GM18907 (cell line): ENCODE measurements around the gene L2HGDH.
"Not testable (repeated sequence)": the region's sequence is repeated elsewhere in the genome, so short reads cannot be mapped to it uniquely, and the experiment has no call there.

Experiments used
- ATAC-seq: cut with Tn5 transposase; IDR thresholded peaks from one replicate; pipeline ENCODE4 v1.9.1; 2021; ENCODE audit warnings: mild to moderate bottlenecking, moderate library complexity; ENCODE audit not compliant: unreplicated experiment

L2HGDH gene

GRCh38 chr14:50340045-50340444, 28.0 kb upstream of the L2HGDH start:
- ATAC-seq = no peak

DNA sequence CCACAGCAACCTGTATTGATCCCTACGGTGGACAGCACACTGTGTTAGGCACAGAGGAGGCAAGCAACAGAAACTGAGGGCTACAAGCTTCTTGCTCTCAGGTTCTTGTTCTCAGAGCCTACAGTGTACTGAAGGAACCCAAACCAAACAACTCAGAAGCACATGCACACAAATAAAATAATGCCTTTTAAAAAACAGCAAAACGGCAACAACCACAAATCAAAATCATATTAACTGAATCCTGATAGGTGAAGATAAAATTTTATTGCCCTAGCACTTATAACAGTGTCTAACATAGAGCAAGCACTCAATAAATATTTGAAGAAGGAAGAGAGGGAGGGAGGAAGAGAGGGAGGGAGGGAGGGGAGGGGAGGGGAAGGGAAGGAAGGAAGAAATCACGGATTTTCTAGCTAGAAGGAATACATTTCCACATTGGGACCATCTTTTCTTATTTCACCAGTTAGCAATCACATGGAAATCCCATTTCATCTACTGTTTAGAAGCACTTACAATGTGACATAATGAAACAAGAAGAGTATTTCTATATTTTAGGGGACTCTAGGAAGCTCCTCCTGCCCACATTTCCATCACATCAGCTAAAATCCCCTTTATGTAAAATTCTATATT, 27.3 kb upstream of the L2HGDH start:
- ATAC-seq = no peak

- no peak for ATAC-seq
Measured at GRCh38 chr14:50338587-50338986, 26.6 kb upstream of the L2HGDH start.

DNA sequence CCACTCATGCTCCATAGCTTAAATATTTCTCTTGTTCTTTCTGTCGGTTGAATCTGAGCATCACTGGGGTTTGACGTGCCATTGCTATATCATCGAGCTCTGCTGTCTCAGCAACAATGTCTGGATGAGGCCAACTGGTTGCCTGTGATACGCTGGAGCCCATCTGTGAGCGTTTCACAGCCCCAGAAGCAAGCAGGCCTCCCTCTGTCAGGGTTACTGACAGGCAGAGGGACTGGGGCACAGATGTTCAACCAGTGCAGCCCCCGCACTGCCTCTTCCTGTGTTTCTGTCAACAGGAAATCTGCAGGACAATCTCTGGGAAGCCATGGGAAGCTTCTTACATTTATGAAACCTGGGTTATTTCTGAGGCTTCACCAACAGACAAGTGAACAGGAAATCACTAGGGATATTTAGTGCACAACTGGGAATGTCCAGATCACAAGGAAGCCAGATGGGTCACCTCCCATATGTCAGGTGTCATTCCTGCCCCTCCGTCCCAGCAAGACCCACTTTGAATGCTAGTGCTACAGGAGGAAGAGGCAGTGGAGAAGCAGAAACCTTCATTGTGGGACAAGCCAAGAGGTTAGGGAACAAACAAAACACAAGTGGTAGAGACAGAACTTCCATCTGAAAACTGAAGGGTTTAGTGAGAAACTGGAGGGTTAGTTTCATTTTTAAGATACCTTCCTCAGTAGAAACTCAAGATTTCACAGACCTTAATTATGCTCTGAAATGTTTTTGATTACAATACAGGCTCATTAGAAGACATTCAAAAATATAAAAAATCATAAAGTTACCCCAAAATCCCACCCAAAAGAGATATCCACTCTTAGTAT, 24.2 kb upstream of the L2HGDH start:
- ATAC-seq = peak; percentile 54

- no peak for ATAC-seq
Measured at GRCh38 chr14:50335389-50335788, 23.4 kb upstream of the L2HGDH start.

DNA sequence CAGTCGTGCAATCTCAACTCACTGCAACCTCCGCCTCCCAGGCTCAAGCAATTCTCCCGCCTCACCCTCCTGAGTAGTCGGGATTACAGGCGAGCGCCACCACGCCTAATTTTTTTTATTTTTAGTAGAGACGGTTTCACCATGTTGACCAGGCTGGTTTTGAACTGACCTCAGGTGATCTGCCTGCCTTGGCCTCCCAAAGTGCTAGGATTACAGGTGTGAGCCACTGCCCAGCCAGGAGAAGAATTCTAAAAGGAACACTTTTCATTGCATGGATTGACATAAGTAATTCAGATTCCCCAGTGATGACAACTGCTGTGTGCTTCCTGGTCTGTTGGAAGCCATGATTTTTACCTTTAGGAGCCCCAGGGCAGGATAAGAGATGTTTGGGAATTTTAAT, 22.2 kb upstream of the L2HGDH start:
- no peak for ATAC-seq

DNA sequence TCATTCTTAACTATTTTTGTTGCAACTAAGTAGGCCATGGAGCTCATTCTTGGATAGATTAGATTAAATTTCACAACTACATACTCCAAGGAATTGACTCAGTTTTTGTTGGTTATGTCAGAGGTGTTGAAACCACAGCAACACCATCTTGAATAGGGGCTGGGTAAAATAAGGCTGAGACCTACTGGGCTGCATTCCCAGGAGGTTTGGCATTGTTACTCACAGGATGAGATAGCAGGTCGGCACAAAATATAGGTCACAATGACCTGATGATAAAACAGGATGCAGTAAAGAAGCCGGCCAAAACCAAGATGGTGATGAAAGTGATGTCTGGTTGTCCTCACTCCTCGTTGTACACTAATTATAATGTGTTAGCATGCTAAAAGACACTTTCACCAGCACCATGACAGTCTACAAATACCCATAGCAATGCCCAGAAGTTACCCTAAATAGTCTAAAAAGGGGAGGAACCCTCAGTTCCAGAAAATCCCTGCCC, 21.0 kb upstream of the L2HGDH start:
- no peak for ATAC-seq

DNA sequence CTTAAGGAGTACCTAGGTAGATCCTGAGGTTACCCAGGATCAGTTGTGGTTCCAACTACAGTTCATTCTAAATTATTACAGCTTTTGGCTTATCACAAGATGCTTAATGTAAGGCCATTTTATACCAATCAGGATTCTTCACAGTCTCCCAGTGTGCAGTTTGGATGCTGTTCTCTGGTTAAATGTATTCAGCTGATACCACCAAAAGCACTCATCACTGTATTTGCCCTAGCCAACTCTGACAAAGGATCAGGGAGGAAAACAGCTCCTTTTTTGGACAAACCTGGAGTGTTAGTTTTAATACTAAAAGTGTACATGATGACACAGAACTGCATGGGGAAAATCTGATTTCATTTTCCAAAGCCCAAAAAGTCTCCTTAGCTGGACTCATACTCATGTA, 19.6 kb upstream of the L2HGDH start:
- ATAC-seq = no peak

DNA sequence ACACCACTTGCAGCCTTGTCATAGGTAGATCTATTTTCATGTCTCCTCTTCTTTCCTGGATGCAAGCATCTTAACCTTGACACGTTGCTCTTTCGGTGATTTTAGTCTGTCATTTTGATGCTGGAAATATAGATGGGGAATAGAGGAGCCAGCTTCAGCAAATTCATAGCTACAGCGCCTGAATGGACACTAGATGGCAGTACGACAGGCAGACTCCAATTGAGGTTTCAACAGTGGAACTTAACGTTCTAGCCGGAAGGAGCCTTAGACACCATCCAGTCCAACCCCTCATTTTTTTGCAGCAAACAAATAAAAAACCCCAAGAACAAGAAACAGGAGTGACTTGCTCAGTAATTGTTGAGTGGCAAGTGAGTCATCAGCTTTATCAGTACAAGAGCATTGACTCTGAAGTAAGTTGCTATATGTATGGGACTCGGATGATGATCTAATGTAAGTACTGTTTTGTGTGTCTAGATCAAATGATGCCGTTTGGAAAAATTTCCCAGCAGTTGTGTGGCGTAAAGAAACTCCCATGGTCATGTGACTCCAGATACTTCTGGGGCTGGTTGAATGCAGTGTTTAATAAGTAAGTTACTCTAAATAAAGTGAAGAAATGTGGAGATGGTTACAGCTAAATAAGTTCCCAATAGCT, 9.1 kb upstream of the L2HGDH start:
- peak; percentile 90 for ATAC-seq

DNA sequence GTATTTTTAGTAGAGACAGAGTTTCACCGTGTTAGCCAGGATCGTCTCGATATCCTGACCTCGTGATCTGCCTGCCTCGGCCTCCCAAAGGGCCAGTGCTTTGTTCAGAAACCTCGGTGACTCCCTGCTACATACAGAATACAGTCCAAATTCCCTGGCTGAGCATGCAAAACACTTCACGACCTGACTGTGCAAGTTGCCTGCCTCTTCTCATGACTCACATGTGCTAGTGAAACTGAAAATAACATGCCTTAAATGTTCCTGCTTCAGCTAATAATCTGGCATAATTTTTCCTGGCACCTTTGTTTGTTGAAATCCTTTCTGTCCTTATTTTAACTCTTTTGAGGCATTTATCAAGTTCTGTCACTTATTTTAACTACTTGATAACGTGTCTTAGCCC, 8.3 kb upstream of the L2HGDH start:
- peak; percentile 37 for ATAC-seq

DNA sequence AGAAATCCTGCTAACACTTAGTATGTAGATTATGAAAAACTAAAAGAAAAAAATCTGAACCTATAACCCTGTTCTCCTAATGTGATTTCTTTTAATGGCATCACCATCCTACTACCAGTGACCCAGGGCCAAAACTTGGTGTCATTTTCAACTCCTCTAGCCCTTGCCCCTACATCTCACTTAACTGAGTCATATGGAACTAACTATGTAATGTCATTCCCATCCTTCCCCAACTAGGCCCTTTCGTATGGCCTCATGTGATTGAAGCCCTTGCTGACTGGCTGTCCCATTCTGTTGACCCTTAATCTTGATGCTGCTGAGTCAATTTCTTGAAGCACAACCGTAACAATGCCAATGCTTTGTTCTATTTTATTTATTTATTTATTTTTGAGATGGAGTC, 7.7 kb upstream of the L2HGDH start:
- ATAC-seq = no peak

DNA sequence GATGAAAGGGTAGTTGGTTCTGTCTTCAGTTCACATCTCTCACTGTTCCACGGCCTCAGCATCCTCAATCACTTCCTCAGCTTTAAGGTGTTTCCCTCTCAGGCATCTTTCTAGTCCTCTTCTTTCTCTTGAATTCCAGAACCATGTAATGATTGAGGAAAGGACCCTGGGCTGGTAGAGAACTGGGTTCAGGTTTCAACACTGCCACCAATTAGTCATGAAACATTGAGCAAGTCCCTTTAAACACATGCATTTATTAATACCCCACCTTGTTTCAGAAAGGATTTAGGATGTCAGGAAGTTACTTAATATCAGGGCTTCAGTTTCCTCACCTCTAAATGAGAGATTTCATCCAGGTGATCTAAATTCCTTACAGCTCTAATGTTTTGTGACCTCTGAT, 7.3 kb upstream of the L2HGDH start:
- no peak for ATAC-seq

DNA sequence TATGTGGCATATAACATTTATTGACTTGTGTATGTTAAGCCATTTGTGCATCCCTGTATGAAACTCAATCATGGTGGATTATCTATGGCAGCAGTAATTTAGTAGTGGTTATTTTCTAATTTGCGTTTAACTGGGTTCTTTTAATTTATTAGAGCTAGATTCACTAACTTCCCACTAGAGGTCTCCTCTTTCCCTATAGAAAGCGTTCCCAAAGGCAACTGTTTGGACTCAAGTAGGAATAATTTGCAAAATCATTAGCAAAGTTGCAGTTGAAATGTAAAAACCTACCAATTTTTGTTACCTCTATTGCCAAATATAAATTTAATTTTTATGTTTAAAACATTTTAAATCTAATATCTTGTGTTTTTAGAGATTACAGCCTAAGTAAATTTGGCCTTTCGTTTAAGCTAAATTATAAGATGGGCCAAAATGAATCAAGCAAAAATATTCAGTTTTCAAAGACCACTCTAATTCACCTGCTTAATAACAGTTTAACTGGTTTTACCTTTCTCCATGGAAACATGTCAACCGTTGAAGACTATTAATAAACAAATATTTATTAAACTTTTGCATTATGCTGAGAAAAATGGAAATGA, 6.1 kb upstream of the L2HGDH start:
- no peak for ATAC-seq

DNA sequence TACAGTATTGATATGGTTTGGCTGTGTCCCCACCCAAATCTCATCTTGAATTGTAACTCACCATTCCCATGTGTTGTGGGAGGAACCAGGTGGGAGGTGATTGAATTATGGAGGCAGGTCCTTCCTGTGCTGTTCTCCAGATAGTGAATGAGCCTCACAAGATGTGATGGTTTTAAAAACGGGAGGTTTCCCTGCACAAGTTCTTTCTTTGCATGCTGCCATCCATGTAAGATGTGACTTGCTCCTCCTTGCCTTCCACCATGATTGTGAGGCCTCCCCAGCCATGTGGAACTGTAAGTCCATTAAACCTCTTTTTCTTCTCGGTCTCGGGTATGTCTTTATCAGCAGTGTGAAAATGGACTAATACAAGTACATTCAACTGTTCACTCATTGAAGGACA, 2.1 kb upstream of the L2HGDH start:
- ATAC-seq = not testable (repeated sequence)

DNA sequence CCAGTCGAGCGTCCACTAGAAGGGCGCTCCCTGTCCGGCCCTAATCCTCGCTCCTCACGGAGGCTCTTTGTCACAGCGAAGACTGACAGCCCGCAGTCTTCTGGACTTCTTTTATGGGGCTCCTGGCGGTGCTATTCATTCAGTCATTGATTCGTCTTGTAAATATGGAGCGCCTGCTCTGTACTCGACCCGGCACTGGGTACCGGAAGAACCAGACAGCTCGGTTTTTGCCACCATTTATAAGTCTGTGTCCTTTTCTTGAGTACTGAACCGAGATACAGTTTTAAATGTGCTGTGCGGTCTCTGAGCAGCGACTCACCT, 665 bp upstream of the L2HGDH start:
- peak; percentile 32 for ATAC-seq

GRCh38 chr14:50311337-50311971, 575 bp downstream of the L2HGDH start:
- no peak for ATAC-seq

GRCh38 chr14:50310445-50310844, 1.6 kb downstream of the L2HGDH start:
- ATAC-seq = no peak

DNA sequence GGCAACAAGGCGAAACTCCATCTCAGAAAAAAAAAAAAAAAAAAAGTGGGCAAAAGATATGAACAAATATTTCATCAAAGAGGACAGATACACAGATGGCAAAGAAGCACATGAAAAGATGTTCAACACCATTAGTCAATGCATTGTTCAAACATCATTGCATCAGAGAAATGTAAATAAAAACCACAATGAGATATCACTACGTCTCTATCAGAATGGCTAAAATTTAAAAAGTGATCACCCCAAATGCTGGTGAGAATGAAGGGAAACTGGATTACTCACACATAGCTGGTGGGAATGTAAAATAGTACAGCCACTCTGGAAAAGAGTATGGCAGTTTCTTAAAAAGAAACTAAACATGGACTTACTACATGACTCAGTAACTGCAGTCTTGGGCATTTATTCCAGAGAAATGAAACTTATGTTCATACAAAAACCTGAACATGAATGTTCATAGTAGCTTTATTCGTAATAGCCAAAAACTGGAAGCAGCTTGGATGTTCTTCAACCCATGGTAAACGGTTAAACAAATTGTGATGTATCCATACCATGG, 3.6 kb downstream of the L2HGDH start:
- ATAC-seq = no peak

DNA sequence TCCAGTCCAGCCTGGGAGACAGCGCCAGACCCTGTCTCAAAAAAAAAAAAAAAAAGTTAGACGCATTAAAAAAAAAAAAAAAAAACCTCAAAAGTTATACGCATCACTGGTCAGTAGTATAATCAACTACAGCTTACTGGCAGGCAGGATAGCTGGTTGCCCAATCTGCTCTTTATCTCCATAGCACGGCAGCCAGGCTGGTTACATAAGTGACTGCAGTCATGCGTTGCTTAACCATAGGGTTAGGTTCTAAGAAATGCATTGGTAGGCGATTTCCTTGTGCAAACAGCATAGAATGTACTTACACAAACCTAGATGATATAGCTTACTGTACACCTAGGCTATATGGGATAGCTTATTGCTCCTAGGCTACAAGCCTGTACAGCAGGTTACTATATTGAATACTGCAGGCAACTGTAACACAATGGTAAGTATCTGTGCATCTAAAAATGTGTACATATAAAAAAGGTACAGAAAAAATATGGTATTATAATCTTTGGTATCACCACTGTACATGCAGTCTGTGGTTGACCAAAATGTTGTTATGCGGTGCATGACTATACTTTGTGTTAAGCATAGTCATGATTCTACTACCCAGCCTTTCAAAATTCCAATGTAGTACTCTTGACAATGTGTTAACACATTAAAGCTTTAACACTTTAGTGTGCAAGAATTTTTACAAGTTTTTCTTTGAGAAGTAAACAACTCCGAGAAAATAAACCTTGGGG, 8.1 kb downstream of the L2HGDH start:
- ATAC-seq = no peak

DNA sequence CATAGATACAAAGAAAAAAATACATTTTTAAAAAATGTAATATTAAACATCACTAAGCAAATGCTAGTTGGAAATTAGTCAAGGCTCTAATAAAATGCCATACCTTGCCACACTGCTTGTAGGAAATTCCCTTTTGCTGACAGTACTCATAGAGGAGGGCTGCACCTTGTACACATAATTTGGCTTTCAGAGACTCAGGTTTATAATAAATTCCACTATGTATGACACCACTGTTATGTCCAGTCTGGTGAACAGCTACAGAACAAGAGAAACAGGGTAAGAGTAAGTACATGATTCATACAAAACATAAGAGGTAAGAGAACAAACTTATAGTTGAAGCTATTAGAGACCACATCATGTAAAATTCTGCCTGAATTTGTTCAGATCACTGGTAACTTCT, 10.1 kb downstream of the L2HGDH start:
- no peak for ATAC-seq
